Ectodermal cell (in vitro differentiated cells): Measurements from ENCODE around the gene TMEM100. TPM values are rescaled to one million over a fixed set of nuclear protein-coding genes. Genes with fewer than 3 reads are reported as not detected.

Experiments used
- H3K27ac ChIP-seq: 2 replicates; pipeline ENCODE4 v1.7.0; 2013; ENCODE audit warnings: mild to moderate bottlenecking, low read depth, low read length; ENCODE audit not compliant: insufficient read depth, poor library complexity, severe bottlenecking
- H3K27me3 ChIP-seq: 2 replicates; pipeline ENCODE4 v1.7.0; 2013; ENCODE audit warnings: mild to moderate bottlenecking, low read length; ENCODE audit not compliant: insufficient read depth, control insufficient read depth, poor library complexity, severe bottlenecking
- H3K36me3 ChIP-seq: one replicate; pipeline ENCODE4 v1.7.0; 2013; ENCODE audit warnings: low read length; ENCODE audit not compliant: control insufficient read depth, insufficient read depth
- H3K4me1 ChIP-seq: one replicate; pipeline ENCODE4 v1.7.0; 2013; ENCODE audit warnings: low read length; ENCODE audit not compliant: control insufficient read depth, insufficient read depth
- H3K4me3 ChIP-seq: 2 replicates; pipeline ENCODE4 v1.7.0; 2013; ENCODE audit warnings: low read depth, low read length, control low read depth; ENCODE audit not compliant: insufficient read depth
- H3K9me3 ChIP-seq: 2 replicates; pipeline ENCODE4 v1.7.0; 2013; ENCODE audit warnings: mild to moderate bottlenecking, low read length, moderate library complexity; ENCODE audit not compliant: control insufficient read depth
- WGBS, 2 experiments: methylation state at CpG; one replicate each; pipeline ENCODE4 v1.1.7; 2013; ENCODE audit warnings: missing lambda C conversion rate in 2 of 2; 5-methylcytosine and 5-hydroxymethylcytosine counted together
- polyA plus RNA-seq, 4 experiments: library from polyadenylated mRNA; stranded (reverse); fragments of 50-300 nt; gene quantifications; one replicate each; pipeline ENCODE4 v1.2.3, GENCODE V29; 2013

The TMEM100 gene
- 1.5 TPM for polyA plus RNA-seq (2013, experiment 1 of 4)
- polyA plus RNA-seq (2013, experiment 2 of 4) = 1.4 TPM
- 2.3 TPM for polyA plus RNA-seq (2013, experiment 3 of 4)
- polyA plus RNA-seq (2013, experiment 4 of 4) = 2.7 TPM

GRCh38 chr17:55722742-55723487, at the start of gene TMEM100:
TMEM100 (minus strand) TSS chr17:55722864; CDS start chr17:55721070, 1,794 bp downstream.
- H3K4me1 ChIP-seq = peaks cover 9% of the 10 kb centered on the region

GRCh38 chr17:55772086-55772485, 49.4 kb upstream of the TMEM100 start:
- 94 to 95% methylated on average over 7 of the region's 7 CpGs for WGBS, 2 experiments
- Histone ChIP-seq H3K27ac (no peak overlapping the region), H3K27me3 (no peaks in the 10 kb centered on the region), H3K4me3 (no peak overlapping the region), H3K4me1 (peaks cover 19% of the 10 kb centered on the region), H3K36me3 (peaks cover 7% of the 10 kb centered on the region), H3K9me3 (no peaks in the 10 kb centered on the region)

More at GRCh38 chr17:55722742-55723487, at the start of gene TMEM100:
- Histone ChIP-seq H3K4me3 (no peak within 1 kb of the TSS), H3K27me3 (no peaks in the 10 kb centered on the region), H3K9me3 (no peaks in the 10 kb centered on the region), H3K36me3 (no peaks in the 10 kb centered on the region), H3K27ac (no peak within 1 kb of the TSS)
- 19 to 26% methylated on average over 12 of the region's 12 CpGs for WGBS, 2 experiments

GRCh38 chr17:55770196-55770870, 47.7 kb upstream of the TMEM100 start:
- no peak overlapping the region for H3K27ac ChIP-seq
- H3K27me3 ChIP-seq = no peaks in the 10 kb centered on the region
- H3K36me3 ChIP-seq = no peaks in the 10 kb centered on the region
- no peaks in the 10 kb centered on the region for H3K9me3 ChIP-seq
- no peak overlapping the region for H3K4me3 ChIP-seq
- H3K4me1 ChIP-seq = peaks cover 13% of the 10 kb centered on the region
- 65 to 68% methylated on average over 4 of the region's 4 CpGs for WGBS, 2 experiments

GRCh38 chr17:55769625-55770000, 46.9 kb upstream of the TMEM100 start:
- no peaks in the 10 kb centered on the region for H3K27me3 ChIP-seq
- no peak overlapping the region for H3K4me3 ChIP-seq
- no peaks in the 10 kb centered on the region for H3K9me3 ChIP-seq
- H3K4me1 ChIP-seq = peaks cover 6% of the 10 kb centered on the region
- H3K27ac ChIP-seq = no peak overlapping the region
- no peaks in the 10 kb centered on the region for H3K36me3 ChIP-seq
- WGBS, 2 experiments = 93 to 95% methylated on average over 6 of the region's 6 CpGs

GRCh38 chr17:55768936-55769624, 46.4 kb upstream of the TMEM100 start:
- Histone ChIP-seq H3K9me3 (no peaks in the 10 kb centered on the region), H3K4me3 (no peak overlapping the region), H3K27me3 (no peaks in the 10 kb centered on the region), H3K36me3 (no peaks in the 10 kb centered on the region), H3K27ac (no peak overlapping the region), H3K4me1 (peaks cover under 1% of the 10 kb centered on the region)

- WGBS, 2 experiments = 92% methylated on average over 3 of the region's 3 CpGs
- Histone ChIP-seq H3K36me3 (no peaks in the 10 kb centered on the region), H3K4me1 (no peaks in the 10 kb centered on the region), H3K9me3 (no peaks in the 10 kb centered on the region), H3K27ac (no peak overlapping the region), H3K4me3 (no peak overlapping the region), H3K27me3 (no peaks in the 10 kb centered on the region)
These were observed 42.8 kb upstream of the TMEM100 start for GRCh38 chr17:55765472-55765871.

GRCh38 chr17:55764610-55765009, 41.9 kb upstream of the TMEM100 start:
- 93 to 95% methylated on average over 3 to 4 of the region's 4 CpGs for WGBS, 2 experiments
- Histone ChIP-seq H3K4me3 (no peak overlapping the region), H3K36me3 (no peaks in the 10 kb centered on the region), H3K27ac (no peak overlapping the region), H3K9me3 (no peaks in the 10 kb centered on the region), H3K4me1 (no peaks in the 10 kb centered on the region), H3K27me3 (no peaks in the 10 kb centered on the region)

GRCh38 chr17:55763856-55764255, 41.2 kb upstream of the TMEM100 start:
- Histone ChIP-seq H3K4me3 (no peak overlapping the region), H3K27ac (no peak overlapping the region), H3K9me3 (no peaks in the 10 kb centered on the region), H3K4me1 (no peaks in the 10 kb centered on the region), H3K27me3 (no peaks in the 10 kb centered on the region), H3K36me3 (no peaks in the 10 kb centered on the region)
- WGBS, 2 experiments = 97 to 100% methylated on average over 6 of the region's 6 CpGs

- no peak overlapping the region for H3K27ac ChIP-seq
- no peaks in the 10 kb centered on the region for H3K9me3 ChIP-seq
- WGBS, 2 experiments = 95% methylated on average over 6 of the region's 6 CpGs
- H3K4me3 ChIP-seq = no peak overlapping the region
- no peaks in the 10 kb centered on the region for H3K4me1 ChIP-seq
- no peaks in the 10 kb centered on the region for H3K36me3 ChIP-seq
- H3K27me3 ChIP-seq = no peaks in the 10 kb centered on the region
These were observed 39.6 kb upstream of the TMEM100 start for GRCh38 chr17:55762086-55762858.
